HG03565 (cell line): Measurements from ENCODE around the gene EME2.

ENCODE experiments used
- ATAC-seq: cut with Tn5 transposase; IDR thresholded peaks from one replicate; pipeline ENCODE4 v1.9.1; 2021; ENCODE audit warnings: mild to moderate bottlenecking, moderate library complexity; ENCODE audit not compliant: unreplicated experiment

EME2 gene

GRCh38 chr16:1817276-1817589, 44.6 kb downstream of the EME2 start:
- ATAC-seq = no peak

GRCh38 chr16:1817716-1818115, 45.1 kb downstream of the EME2 start:
- no peak for ATAC-seq

GRCh38 chr16:1818204-1818872, 45.7 kb downstream of the EME2 start:
- no peak for ATAC-seq

- no peak for ATAC-seq
Observed at GRCh38 chr16:1818873-1819525, 46.4 kb downstream of the EME2 start.

- no peak for ATAC-seq
Observed at GRCh38 chr16:1819611-1820010, 47.0 kb downstream of the EME2 start.

GRCh38 chr16:1820096-1820945, 47.7 kb downstream of the EME2 start:
- no peak for ATAC-seq

- no peak for ATAC-seq
Observed at GRCh38 chr16:1820946-1821290, 48.3 kb downstream of the EME2 start.

- no peak for ATAC-seq
Observed at GRCh38 chr16:1821861-1822611, 49.4 kb downstream of the EME2 start.

GRCh38 chr16:1822801-1823200, 50.2 kb downstream of the EME2 start:
- ATAC-seq = no peak

GRCh38 chr16:1823821-1824220, 51.2 kb downstream of the EME2 start:
- ATAC-seq = no peak

- ATAC-seq = no peak
Observed at GRCh38 chr16:1825381-1825863, 52.8 kb downstream of the EME2 start.
